AG09319 (cell line): ENCODE data around the gene FMNL3.

Source experiments
- DNase-seq: peaks from one replicate; pipeline ENCODE4 v3.0.0-alpha.2; 2010; ENCODE audit warnings: low read depth; ENCODE audit errors: extremely low read depth
- TF ChIP-seq, protein P1 (sequence below): IDR thresholded peaks from 2 replicates; pipeline ENCODE4 v1.5.1; 2011; ENCODE audit warnings: low read depth, mild to moderate bottlenecking, inconsistent platforms, low read length, moderate library complexity

FMNL3 gene

GRCh38 chr12:49671031-49671765 lies 36.0 kb downstream of the FMNL3 start:
- no peak for DNase-seq
- TF ChIP-seq, protein P1, sequence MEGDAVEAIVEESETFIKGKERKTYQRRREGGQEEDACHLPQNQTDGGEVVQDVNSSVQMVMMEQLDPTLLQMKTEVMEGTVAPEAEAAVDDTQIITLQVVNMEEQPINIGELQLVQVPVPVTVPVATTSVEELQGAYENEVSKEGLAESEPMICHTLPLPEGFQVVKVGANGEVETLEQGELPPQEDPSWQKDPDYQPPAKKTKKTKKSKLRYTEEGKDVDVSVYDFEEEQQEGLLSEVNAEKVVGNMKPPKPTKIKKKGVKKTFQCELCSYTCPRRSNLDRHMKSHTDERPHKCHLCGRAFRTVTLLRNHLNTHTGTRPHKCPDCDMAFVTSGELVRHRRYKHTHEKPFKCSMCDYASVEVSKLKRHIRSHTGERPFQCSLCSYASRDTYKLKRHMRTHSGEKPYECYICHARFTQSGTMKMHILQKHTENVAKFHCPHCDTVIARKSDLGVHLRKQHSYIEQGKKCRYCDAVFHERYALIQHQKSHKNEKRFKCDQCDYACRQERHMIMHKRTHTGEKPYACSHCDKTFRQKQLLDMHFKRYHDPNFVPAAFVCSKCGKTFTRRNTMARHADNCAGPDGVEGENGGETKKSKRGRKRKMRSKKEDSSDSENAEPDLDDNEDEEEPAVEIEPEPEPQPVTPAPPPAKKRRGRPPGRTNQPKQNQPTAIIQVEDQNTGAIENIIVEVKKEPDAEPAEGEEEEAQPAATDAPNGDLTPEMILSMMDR: no peak

DNA sequence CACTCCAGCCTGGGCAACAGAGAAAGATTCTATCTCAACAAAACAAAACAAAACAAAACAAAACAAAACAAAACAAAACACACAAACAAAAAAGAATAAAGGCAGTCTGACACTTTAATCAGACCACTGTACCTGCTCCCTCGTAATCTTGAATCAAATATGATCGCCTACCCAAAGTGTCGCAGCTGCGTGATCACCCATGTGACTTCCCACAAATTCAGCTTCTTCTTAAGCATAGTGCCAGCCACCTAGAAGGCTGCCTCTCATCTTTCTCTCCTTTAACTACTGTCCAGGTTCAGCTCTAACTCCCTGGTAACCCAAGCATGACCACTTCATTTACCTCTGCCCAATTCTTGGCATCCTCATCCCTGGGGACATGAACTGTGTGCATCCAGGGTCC lies 37.4 kb downstream of the FMNL3 start:
- DNase-seq: no peak
- TF ChIP-seq, protein P1: no peak

- DNase-seq: no peak
- TF ChIP-seq, protein P1: no peak
Observed at GRCh38 chr12:49667325-49668090, 39.7 kb downstream of the FMNL3 start.

GRCh38 chr12:49666176-49666575 lies 41.0 kb downstream of the FMNL3 start:
- TF ChIP-seq, protein P1: no peak
- DNase-seq: no peak

DNA sequence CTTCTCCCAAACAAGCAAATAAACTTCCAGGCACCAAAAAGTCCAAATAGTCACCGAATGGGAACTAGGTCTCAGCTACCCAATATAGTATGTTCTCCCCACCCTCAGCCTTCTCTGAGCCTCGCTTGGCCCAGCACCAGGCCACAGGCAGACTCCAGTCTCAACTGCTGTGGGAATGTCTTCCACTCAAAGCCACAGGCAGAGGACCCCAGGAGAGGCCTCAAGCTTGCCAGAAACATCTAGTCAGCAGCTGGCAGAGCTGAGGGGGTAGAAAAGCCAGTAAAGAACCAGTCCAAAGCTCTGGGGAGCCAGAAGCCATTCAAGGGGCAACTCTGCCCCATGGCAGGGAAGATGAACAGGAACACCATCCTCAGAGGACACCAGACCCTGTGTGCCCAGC lies 41.8 kb downstream of the FMNL3 start:
- no peak for DNase-seq
- TF ChIP-seq, protein P1: no peak

DNA sequence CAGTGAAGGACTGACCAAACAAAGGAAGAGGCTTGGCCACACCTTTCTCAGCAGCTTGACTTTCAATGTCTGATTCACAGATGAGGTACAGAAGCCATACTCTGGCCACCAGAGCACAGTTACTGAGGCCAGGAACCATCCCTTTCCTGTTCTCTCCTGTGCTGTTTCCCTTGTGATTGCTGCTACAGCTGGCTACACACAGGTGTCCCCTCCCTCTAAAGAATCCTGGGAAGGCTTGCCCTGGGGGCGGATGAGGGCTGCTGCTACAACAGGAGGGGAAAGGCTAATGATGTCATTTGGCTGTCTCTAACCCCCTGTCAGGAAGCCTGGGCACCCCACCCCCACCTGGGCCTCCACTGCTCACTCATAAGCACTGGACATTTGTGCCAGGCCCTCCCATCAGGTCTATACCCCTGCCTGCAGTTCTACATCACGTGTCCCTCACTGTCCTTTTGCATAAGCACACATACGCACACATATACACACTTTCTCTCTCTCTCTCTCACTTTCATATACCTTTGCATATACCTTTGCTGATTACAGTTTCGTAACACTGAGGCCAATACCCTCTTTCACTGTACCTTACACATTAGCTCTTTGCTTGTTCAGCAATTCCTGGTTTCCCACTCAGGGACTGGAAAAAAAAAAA lies 42.5 kb downstream of the FMNL3 start:
- TF ChIP-seq, protein P1: no peak
- DNase-seq: no peak

GRCh38 chr12:49664167-49664566 lies 43.0 kb downstream of the FMNL3 start:
- TF ChIP-seq, protein P1: no peak
- DNase-seq: no peak
